Skeletal muscle tissue (tissue), 4 donors: Measurements from ENCODE around the gene TSSK6. TPM values are rescaled to one million over a fixed set of nuclear protein-coding genes. Genes with fewer than 3 reads are reported as not detected.

ENCODE experiments used
- H3K27ac ChIP-seq: one replicate; pipeline ENCODE4 v1.7.0; 2013; ENCODE audit warnings: mild to moderate bottlenecking, low read depth, low read length, inconsistent platforms
- H3K27me3 ChIP-seq, 3 donors: one replicate each; pipeline ENCODE4 v1.7.0; 2013; ENCODE audit warnings: low read length in 3 of 3; ENCODE audit not compliant: control insufficient read depth in 3 of 3, insufficient read depth in 3 of 3
- H3K36me3 ChIP-seq, 3 donors: one replicate each; pipeline ENCODE4 v1.7.0; 2013; ENCODE audit warnings: low read length in 3 of 3; ENCODE audit not compliant: control insufficient read depth in 3 of 3, insufficient read depth in 3 of 3
- H3K4me1 ChIP-seq, 3 donors: one replicate each; pipeline ENCODE4 v1.7.0; 2013; ENCODE audit warnings: low read length in 3 of 3, mild to moderate bottlenecking in 3 of 3; ENCODE audit not compliant: control insufficient read depth in 3 of 3, insufficient read depth in 3 of 3
- H3K4me3 ChIP-seq, 3 donors: one replicate each; pipeline ENCODE4 v1.7.0; 2013; ENCODE audit warnings: low read length in 3 of 3
- H3K9ac ChIP-seq, 3 donors: one replicate each; pipeline ENCODE4 v1.7.0; 2013; ENCODE audit warnings: low read length in 3 of 3, mild to moderate bottlenecking in 3 of 3, moderate library complexity in 2 of 3, low read depth in 1 of 3
- H3K9me3 ChIP-seq, 3 donors: one replicate each; pipeline ENCODE4 v1.7.0; 2013; ENCODE audit warnings: low read length in 3 of 3; ENCODE audit not compliant: control insufficient read depth in 3 of 3
- total RNA-seq: library from RNA; depleted of rRNA; stranded (reverse); fragments of >200 nt; gene quantifications from one replicate; pipeline ENCODE4 v1.2.3, GENCODE V29; 2014
- donor health status: Osteomylitis.

The TSSK6 gene
- total RNA-seq, 1 donor from 2014 or later, result not detected

- peaks cover 7 to 12% (median 8%) of the 10 kb centered on the region in 3 donors for H3K4me1 ChIP-seq
These were observed 16.8 kb upstream of the TSSK6 start for GRCh38 chr19:19531951-19532805.

DNA sequence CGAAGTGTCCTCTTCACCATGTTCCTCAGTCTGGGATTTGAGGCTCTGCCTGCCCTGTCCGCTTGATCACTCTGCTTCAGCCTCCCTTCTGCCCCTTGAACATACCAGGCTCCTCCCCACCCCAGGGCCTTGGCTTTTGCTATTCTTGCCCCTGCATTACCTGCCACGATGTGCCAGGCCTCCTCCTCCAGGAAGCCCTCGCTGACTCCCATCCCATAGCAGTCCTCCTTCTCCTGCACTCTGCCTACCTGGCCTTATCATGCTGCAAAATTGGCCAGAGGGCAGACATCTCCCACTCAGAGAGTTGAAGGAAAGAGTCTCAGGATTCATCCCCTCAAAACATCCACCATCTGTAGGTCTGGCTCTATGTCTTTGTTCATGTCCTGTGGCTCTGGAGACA, 15.5 kb upstream of the TSSK6 start:
- Histone ChIP-seq H3K4me3 (no peak overlapping the region), H3K36me3 (peaks cover 16 to 19% (median 18%) of the 10 kb centered on the region in 3 donors), H3K9ac (no peak overlapping the region), H3K4me1 (peaks cover 7 to 12% (median 8%) of the 10 kb centered on the region in 3 donors), H3K9me3 (no peaks in the 10 kb centered on the region), H3K27ac (no peak overlapping the region), H3K27me3 (peaks cover 0 to 3% (median 0%) of the 10 kb centered on the region in 3 donors)

More at GRCh38 chr19:19531951-19532805, 16.8 kb upstream of the TSSK6 start:
- peaks cover 11 to 12% (median 12%) of the 10 kb centered on the region in 3 donors for H3K36me3 ChIP-seq
- no peak overlapping the region for H3K27ac ChIP-seq
- peak overlapping the region in 2 of 3 donors; percentile 20 to 57 for H3K9ac ChIP-seq
- peak overlapping the region in 2 of 3 donors; percentile 6 to 30 for H3K4me3 ChIP-seq
- peaks cover under 1 to 6% (median 4%) of the 10 kb centered on the region in 3 donors for H3K27me3 ChIP-seq
- H3K9me3 ChIP-seq, result no peaks in the 10 kb centered on the region

DNA sequence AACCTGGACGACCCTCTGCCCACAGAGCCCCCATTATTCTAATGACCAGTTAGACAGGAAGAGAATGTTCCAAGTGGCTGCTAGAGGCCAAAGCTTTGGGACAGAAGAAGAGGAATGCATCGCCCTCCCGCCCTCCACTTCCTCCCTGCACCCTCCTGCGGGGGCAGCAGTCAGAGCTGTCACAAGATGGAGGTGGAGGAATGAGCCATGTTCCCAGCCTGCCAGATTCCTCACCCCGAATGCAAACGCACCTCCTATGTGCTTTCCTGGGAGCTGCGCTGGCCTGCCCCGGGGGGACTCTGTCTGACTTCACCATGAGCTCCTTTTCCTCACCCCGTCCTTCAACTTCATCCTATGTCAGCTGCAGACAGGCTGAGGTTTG, 15.1 kb upstream of the TSSK6 start:
- no peaks in the 10 kb centered on the region for H3K27me3 ChIP-seq
- H3K9ac ChIP-seq, result no peak overlapping the region
- no peaks in the 10 kb centered on the region for H3K9me3 ChIP-seq
- no peak overlapping the region for H3K4me3 ChIP-seq
- no peak overlapping the region for H3K27ac ChIP-seq
- peaks cover 16 to 20% (median 19%) of the 10 kb centered on the region in 3 donors for H3K36me3 ChIP-seq
- H3K4me1 ChIP-seq, result peaks cover 7 to 14% (median 8%) of the 10 kb centered on the region in 3 donors

DNA sequence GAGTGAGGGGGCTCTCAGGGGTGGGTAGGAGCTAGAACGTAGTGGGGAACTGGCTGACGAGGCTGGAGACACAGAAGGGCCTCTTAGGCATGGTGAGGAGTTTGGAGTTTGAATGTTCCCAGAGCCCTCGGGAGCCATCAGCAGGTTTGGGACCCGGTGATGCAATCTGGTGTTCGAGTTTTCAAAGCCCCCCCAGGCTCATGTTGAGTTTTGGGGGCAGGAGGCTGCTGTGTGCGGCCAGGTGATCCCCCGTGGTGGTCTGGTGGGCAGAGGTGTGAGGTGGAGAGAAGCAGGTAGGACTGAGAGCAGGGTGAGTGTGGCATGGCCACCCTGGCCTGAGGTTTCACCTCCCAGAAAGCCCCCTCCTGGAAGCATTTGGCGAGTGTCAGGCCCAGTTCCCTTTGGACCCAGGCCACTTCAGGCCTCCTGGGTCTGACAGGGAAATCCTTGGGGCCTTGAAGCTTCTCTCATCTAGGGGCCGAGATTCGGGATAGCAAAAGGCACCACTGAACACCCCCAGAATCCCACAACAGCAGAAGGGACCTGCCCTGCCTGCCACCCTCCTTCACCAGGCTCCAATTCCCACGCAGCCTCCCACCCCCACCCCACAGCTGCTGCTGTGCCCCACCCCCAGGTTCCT, 14.6 kb upstream of the TSSK6 start:
- H3K4me3 ChIP-seq, result no peak overlapping the region
- H3K9me3 ChIP-seq, result no peaks in the 10 kb centered on the region
- H3K27ac ChIP-seq, result no peak overlapping the region
- H3K9ac ChIP-seq, result no peak overlapping the region
- H3K36me3 ChIP-seq, result peaks cover 14 to 25% (median 19%) of the 10 kb centered on the region in 3 donors
- H3K4me1 ChIP-seq, result peaks cover 8 to 19% (median 9%) of the 10 kb centered on the region in 3 donors
- no peaks in the 10 kb centered on the region for H3K27me3 ChIP-seq

GRCh38 chr19:19528721-19529490, 13.6 kb upstream of the TSSK6 start, which contains the start of gene YJEFN3:
TSS of gene YJEFN3 (plus strand) at chr19:19528911. CDS start at chr19:19528933, 22 bp downstream.
- Histone ChIP-seq H3K9me3 (no peaks in the 10 kb centered on the region), H3K9ac (no peak within 1 kb of the TSS), H3K27ac (no peak within 1 kb of the TSS), H3K27me3 (no peaks in the 10 kb centered on the region), H3K36me3 (peaks cover 16 to 31% (median 22%) of the 10 kb centered on the region in 3 donors), H3K4me1 (peaks cover 8 to 20% (median 11%) of the 10 kb centered on the region in 3 donors), H3K4me3 (no peak within 1 kb of the TSS)

DNA sequence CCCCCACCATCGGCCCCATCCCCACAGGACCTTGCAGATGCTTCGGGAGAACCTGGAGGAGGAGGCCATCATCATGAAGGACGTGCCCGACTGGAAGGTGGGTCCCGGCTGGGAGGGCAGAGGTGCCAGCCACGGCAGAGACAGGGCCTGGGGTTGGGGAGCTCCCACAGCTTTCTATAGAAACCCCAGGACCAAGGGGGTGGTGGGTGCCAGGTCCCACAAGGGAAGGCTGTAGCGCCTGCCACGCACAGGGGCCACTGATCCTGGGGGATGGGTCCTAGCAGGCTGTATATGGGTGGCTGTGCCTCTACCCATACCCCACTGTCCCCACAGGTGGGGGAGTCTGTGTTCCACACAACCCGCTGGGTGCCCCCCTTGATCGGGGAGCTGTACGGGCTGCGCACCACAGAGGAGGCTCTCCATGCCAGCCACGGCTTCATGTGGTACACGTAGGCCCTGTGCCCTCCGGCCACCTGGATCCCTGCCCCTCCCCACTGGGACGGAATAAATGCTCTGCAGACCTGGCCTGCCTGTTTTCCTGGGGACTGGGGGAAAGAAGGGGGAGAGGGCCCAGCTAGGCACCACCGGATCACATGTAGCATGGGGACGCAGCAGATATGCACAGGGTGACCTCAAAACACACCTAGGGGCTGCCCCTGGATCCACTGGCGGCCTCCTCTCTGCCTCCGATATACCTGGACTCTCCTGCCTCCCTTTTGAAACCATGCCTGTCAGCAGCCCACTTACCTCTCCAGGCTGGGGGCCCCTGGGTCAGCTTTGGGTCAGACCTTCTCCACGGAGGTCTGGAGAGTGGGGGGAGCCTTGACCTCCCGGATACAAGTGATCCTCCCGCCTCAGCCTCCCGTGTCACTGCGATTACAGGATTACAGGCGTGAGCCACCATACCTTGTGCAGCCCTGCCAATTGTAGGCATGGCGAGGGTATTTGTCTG, 12.6 kb upstream of the TSSK6 start:
- H3K27me3 ChIP-seq, result no peaks in the 10 kb centered on the region
- H3K4me3 ChIP-seq, result no peak overlapping the region

DNA sequence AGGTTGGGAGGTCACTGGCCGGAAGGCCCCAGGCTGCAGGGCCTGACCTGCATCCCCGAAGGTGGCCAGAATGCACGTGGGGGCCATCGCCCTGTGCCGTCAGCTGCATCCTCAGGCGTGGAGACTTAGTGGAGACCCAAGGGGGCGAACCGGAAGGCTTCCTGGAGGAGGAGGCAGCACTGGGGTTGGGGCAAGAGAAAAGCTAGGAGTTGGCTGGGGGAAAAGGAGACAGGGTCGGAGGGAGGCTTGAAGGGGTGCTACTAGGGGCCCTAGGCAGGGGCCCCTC, 12.0 kb upstream of the TSSK6 start:
- Histone ChIP-seq H3K9me3 (no peaks in the 10 kb centered on the region), H3K4me1 (peaks cover 4 to 14% (median 7%) of the 10 kb centered on the region in 3 donors), H3K27ac (no peak overlapping the region), H3K9ac (no peak overlapping the region), H3K36me3 (peaks cover 17 to 32% (median 25%) of the 10 kb centered on the region in 3 donors), H3K27me3 (no peaks in the 10 kb centered on the region), H3K4me3 (no peak overlapping the region)

More for the DNA sequence above, 12.6 kb upstream of the TSSK6 start:
- peaks cover 17 to 32% (median 25%) of the 10 kb centered on the region in 3 donors for H3K36me3 ChIP-seq
- H3K9ac ChIP-seq, result no peak overlapping the region
- H3K27ac ChIP-seq, result no peak overlapping the region
- peaks cover 8 to 20% (median 11%) of the 10 kb centered on the region in 3 donors for H3K4me1 ChIP-seq
- no peaks in the 10 kb centered on the region for H3K9me3 ChIP-seq

DNA sequence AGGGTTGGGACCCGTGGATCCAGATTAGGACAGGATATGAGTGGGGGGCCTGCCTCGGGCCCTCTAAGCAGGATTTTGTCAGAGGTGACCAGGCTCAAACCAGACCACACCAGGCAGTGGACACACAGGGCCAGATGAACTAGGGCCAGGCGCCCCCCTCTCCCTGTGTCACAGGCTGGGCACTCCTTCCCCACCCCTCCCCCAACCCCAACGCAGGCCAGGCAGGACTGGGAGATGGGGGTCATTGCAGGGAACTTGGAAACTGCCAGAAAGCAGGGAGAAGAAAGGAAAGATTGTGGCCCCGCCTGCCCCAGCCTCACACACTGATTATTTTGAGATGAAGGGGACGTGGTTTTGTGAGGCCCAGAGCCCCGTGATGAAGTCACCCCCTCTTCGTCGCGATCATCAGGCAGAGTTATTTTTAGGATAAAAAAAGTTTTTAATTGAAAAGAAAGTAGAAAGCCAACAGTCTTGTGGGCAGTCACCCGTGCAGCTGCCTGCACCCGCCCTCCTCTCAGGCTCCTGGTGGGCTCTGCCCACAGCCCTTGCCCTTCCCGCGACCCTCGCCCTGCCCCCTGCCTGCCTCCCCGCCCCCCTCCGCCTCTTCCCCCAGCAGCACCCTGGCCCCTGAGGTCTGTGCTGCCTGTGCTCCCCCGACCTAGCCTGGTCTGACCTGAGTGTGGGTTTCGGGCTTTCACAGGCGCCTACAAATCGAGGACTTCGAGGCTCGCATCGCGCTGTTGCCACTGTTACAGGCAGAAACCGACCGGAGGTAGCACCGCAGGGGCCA, 11.4 kb upstream of the TSSK6 start:
- no peaks in the 10 kb centered on the region for H3K9me3 ChIP-seq
- peaks cover 0 to 9% (median 4%) of the 10 kb centered on the region in 3 donors for H3K4me1 ChIP-seq
- no peak overlapping the region for H3K9ac ChIP-seq
- H3K4me3 ChIP-seq, result no peak overlapping the region
- no peaks in the 10 kb centered on the region for H3K27me3 ChIP-seq
- H3K36me3 ChIP-seq, result peaks cover 17 to 32% (median 25%) of the 10 kb centered on the region in 3 donors
- no peak overlapping the region for H3K27ac ChIP-seq
